IMR-90 (cell line): ENCODE measurements around the gene PHF14. TPM values are rescaled to one million over a fixed set of nuclear protein-coding genes. Genes with fewer than 3 reads are reported as not detected.

Experiments
- ATAC-seq: fragments of 200-7000 bp; cut with Tn5 transposase; 2 replicates; pipeline ENCODE4 v1.9.1; 2020; ENCODE audit warnings: low read depth, mild to moderate bottlenecking, moderate library complexity
- BruUV-seq: library from RNA; stranded (reverse); fragments of 400-500 nt; replicated peaks from 2 replicates; lab custom pipeline; 2021; lab: Mats Ljungman, UMichigan
- CTCF ChIA-PET: fragments of 300-600 bp; formaldehyde crosslinking; extraction: SDS; loops from one replicate; lab custom pipeline; 2021; ENCODE audit warnings: antibody characterized with exemption; lab: Yijun Ruan, JAX
- POLR2A ChIA-PET: fragments of 300-600 bp; sonication (Branson Sonifier 250); formaldehyde crosslinking; loops from one replicate; lab custom pipeline; 2022; ENCODE audit warnings: antibody characterized with exemption; ENCODE audit not compliant: unreplicated experiment; lab: Charles Lee
- DNase-seq: peaks from one replicate; pipeline ENCODE4 v3.0.0; 2013
- H2AFZ ChIP-seq: replicated peaks from 2 replicates; pipeline ENCODE3; 2013; ENCODE audit warnings: low read length, mild to moderate bottlenecking; ENCODE audit not compliant: poor library complexity
- H2AK5ac ChIP-seq: 2 replicates; pipeline ENCODE4 v1.6.1; 2013; ENCODE audit warnings: low read depth, low read length, inconsistent platforms
- H2AK9ac ChIP-seq: replicated peaks from 2 replicates; pipeline ENCODE3; 2013; ENCODE audit warnings: mild to moderate bottlenecking, low read depth, low read length, moderate library complexity; ENCODE audit not compliant: poor library complexity
- H2BK120ac ChIP-seq: 2 replicates; pipeline ENCODE4 v1.6.1; 2013; ENCODE audit warnings: low read depth, low read length, inconsistent platforms
- H2BK15ac ChIP-seq: 3 replicates; pipeline ENCODE4 v1.6.1; 2013; ENCODE audit warnings: low read depth, low read length, inconsistent platforms
- H2BK20ac ChIP-seq: 2 replicates; pipeline ENCODE4 v1.6.1; 2013; ENCODE audit warnings: low read depth, mild to moderate bottlenecking, inconsistent platforms, low read length, moderate library complexity
- H2BK5ac ChIP-seq: 2 replicates; pipeline ENCODE4 v1.6.1; 2013; ENCODE audit warnings: mild to moderate bottlenecking, low read depth, low read length, inconsistent platforms; ENCODE audit not compliant: poor library complexity, severe bottlenecking
- H3K14ac ChIP-seq: replicated peaks from 2 replicates; pipeline ENCODE4 v1.6.1; 2013; ENCODE audit warnings: low read depth, low read length, inconsistent platforms
- H3K18ac ChIP-seq: 2 replicates; pipeline ENCODE4 v1.6.1; 2013; ENCODE audit warnings: low read depth, low read length, control low read depth
- H3K23ac ChIP-seq: 2 replicates; pipeline ENCODE4 v1.6.1; 2013; ENCODE audit warnings: low read depth, low read length, inconsistent platforms
- H3K27ac ChIP-seq: 2 replicates; pipeline ENCODE4 v1.5.1; 2013; ENCODE audit warnings: mild to moderate bottlenecking, control low read depth, low read length; ENCODE audit not compliant: insufficient read depth
- H3K27me3 ChIP-seq: 2 replicates; pipeline ENCODE4 v1.6.1; 2013; ENCODE audit warnings: low read length; ENCODE audit not compliant: control insufficient read depth, insufficient read depth
- H3K36me3 ChIP-seq: 2 replicates; pipeline ENCODE4 v1.6.1; 2013; ENCODE audit warnings: low read length, mixed read lengths; ENCODE audit not compliant: control insufficient read depth, insufficient read depth
- H3K4ac ChIP-seq: 2 replicates; pipeline ENCODE4 v1.6.1; 2013; ENCODE audit warnings: low read depth, low read length, inconsistent platforms
- H3K4me1 ChIP-seq: 2 replicates; pipeline ENCODE4 v1.6.1; 2013; ENCODE audit warnings: low read length, mixed read lengths; ENCODE audit not compliant: control insufficient read depth, insufficient read depth
- H3K4me2 ChIP-seq: 2 replicates; pipeline ENCODE4 v1.6.1; 2013; ENCODE audit warnings: low read depth, mild to moderate bottlenecking, control low read depth, low read length, moderate library complexity
- H3K4me3 ChIP-seq: 2 replicates; pipeline ENCODE4 v1.5.1; 2013; ENCODE audit warnings: low read depth, mild to moderate bottlenecking, control low read depth, low read length, moderate library complexity; ENCODE audit not compliant: insufficient read depth
- H3K56ac ChIP-seq: 2 replicates; pipeline ENCODE4 v1.6.1; 2013; ENCODE audit warnings: low read length, inconsistent platforms; ENCODE audit not compliant: insufficient read depth; ENCODE audit errors: extremely low read depth
- H3K79me1 ChIP-seq, 2 experiments: 2 replicates each; pipeline ENCODE4 v1.6.1; 2013; ENCODE audit warnings: low read length in 2 of 2, inconsistent platforms in 1 of 2, low read depth in 1 of 2
- H3K9ac ChIP-seq: 2 replicates; pipeline ENCODE4 v1.6.1; 2013; ENCODE audit warnings: low read depth, low read length, control low read depth
- H3K9me1 ChIP-seq: 2 replicates; pipeline ENCODE4 v1.6.1; 2013; ENCODE audit warnings: low read length, inconsistent platforms; ENCODE audit not compliant: insufficient read depth
- H3K9me3 ChIP-seq: 2 replicates; pipeline ENCODE4 v1.6.1; 2013; ENCODE audit warnings: low read length; ENCODE audit not compliant: control insufficient read depth, insufficient read depth
- H4K20me1 ChIP-seq: 2 replicates; pipeline ENCODE4 v1.6.1; 2013; ENCODE audit warnings: low read length, inconsistent platforms; ENCODE audit not compliant: insufficient read depth
- H4K5ac ChIP-seq: 2 replicates; pipeline ENCODE4 v1.6.1; 2013; ENCODE audit warnings: mild to moderate bottlenecking, low read depth, low read length, control low read depth
- H4K8ac ChIP-seq, 2 experiments: 2 replicates each; pipeline ENCODE4 v1.6.1; 2013; ENCODE audit warnings: low read depth in 2 of 2, low read length in 2 of 2, control low read depth in 1 of 2, inconsistent platforms in 1 of 2
- H4K91ac ChIP-seq: 2 replicates; pipeline ENCODE4 v1.6.1; 2013; ENCODE audit warnings: low read depth, low read length, inconsistent platforms; ENCODE audit not compliant: insufficient read depth
- CEBPB ChIP-seq: IDR thresholded peaks from 2 replicates; pipeline ENCODE4 v1.6.1; 2012; ENCODE audit warnings: low read depth, low read length, improper control_type of control experiment
- FOS ChIP-seq: fragments of 150-350 bp; IDR thresholded peaks from 2 replicates; pipeline ENCODE4 v1.6.1; 2016; ENCODE audit warnings: low read depth, low read length
- MAZ ChIP-seq: IDR thresholded peaks from 2 replicates; pipeline ENCODE4 v1.6.1; 2012; ENCODE audit warnings: low read depth, mild to moderate bottlenecking, low read length, improper control_type of control experiment, moderate library complexity, borderline replicate concordance
- MXI1 ChIP-seq: IDR thresholded peaks from 2 replicates; pipeline ENCODE4 v1.6.1; 2012; ENCODE audit warnings: low read depth, mild to moderate bottlenecking, low read length, moderate library complexity, borderline replicate concordance
- POLR2A ChIP-seq: IDR thresholded peaks from 2 replicates; pipeline ENCODE4 v1.6.1; 2012; ENCODE audit warnings: mild to moderate bottlenecking, low read depth, low read length
- RCOR1 ChIP-seq: IDR thresholded peaks from 2 replicates; pipeline ENCODE4 v1.6.1; 2012; ENCODE audit warnings: mild to moderate bottlenecking, low read length, improper control_type of control experiment; ENCODE audit not compliant: insufficient replicate concordance
- WGBS, 2 experiments: methylation state at CpG; one replicate each; pipeline versions ENCODE4 v1.1.5 to v1.1.7; 2013; ENCODE audit warnings: missing lambda C conversion rate in 2 of 2; ENCODE audit not compliant: insufficient read length in 1 of 2; ENCODE audit errors: extremely low coverage in 2 of 2; 5-methylcytosine and 5-hydroxymethylcytosine counted together
- dilution Hi-C: fragments of 300-500 bp; cut with HindIII; formaldehyde crosslinking; loops from one replicate; pipeline ENCODE4 v1.14.3; 2018; ENCODE audit warnings: low sequenced_read_pairs; ENCODE audit not compliant: unreplicated experiment
- in situ Hi-C: fragments of 300-500 bp; cut with MboI; formaldehyde crosslinking; loops from 3 replicates; pipeline ENCODE4 v1.14.3; 2019; ENCODE audit warnings: low sequenced_read_pairs, inconsistent platforms, mixed read lengths
- intact Hi-C: fragments of 100-400 bp; cut with micrococcal nuclease; formaldehyde crosslinking; loops from 2 replicates; pipeline ENCODE4 v1.10.0; 2022
- polyA plus RNA-seq, 3 experiments: library from polyadenylated mRNA; depleted of rRNA; stranded (reverse); fragments of >200 nt; gene quantifications; 2 replicates each; pipeline ENCODE4 v1.2.3, GENCODE V29; 2012; ENCODE audit warnings: low replicate concordance in 1 of 3
- total RNA-seq: library from RNA; depleted of rRNA; stranded (reverse); fragments of >200 nt; gene quantifications from 2 replicates; pipeline ENCODE4 v1.2.3, GENCODE V29; 2012
- TF ChIP-seq, protein P1 (sequence below): conservative IDR thresholded peaks from 2 replicates; pipeline ENCODE4 v1.5.1; 2012; ENCODE audit warnings: mild to moderate bottlenecking, low read depth, low read length, improper control_type of control experiment
- TF ChIP-seq, protein P2 (sequence below): fragments of 150-350 bp; IDR thresholded peaks from 2 replicates; pipeline ENCODE4 v1.6.1; 2017; ENCODE audit warnings: mild to moderate bottlenecking, antibody characterized with exemption, low read length, low read depth
- TF ChIP-seq, protein P3 (sequence below): fragments of 150-350 bp; IDR thresholded peaks from 2 replicates; pipeline ENCODE4 v1.6.1; 2016; ENCODE audit warnings: low read depth, mild to moderate bottlenecking, low read length, moderate library complexity, borderline replicate concordance

The PHF14 gene
- total and polyA plus RNA-seq, 2 of the 4 experiments (the other 2 are of a cell fraction), result 8.7 to 17.2 TPM

DNA sequence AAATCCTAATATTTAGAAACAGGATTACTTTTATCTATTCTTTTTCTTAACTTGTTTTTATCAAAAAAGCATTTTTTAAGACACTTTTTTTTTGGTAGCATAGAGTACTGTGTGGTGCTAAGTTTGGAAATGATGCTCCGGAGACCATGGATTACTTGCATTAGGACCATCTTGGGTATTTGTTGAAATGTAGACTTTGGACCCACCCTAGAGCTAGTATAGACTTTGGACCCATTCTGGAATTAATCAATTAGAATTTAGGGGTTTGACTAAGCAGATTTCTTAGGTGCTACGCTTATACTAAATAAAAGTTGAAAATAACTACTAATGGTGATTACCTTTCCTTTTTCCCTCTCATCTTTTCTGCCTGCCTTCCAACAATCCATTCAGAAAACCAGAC lies 80.4 kb downstream of the PHF14 start:
- H3K9me1 ChIP-seq, result no peaks in the 10 kb centered on the region
- H3K27ac ChIP-seq, result no peak overlapping the region
- no peak overlapping the region for H3K9ac ChIP-seq
- intact Hi-C loops, result no loop called here
- no peak overlapping the region for H2AK9ac ChIP-seq
- H2BK20ac ChIP-seq, result no peak overlapping the region
- H3K79me1 ChIP-seq, result no peaks in the 10 kb centered on the region
- H3K14ac ChIP-seq, result no peak overlapping the region
- dilution Hi-C loops, result no loop called here
- H3K4me1 ChIP-seq, result no peaks in the 10 kb centered on the region; the same call in 1 of the 2 replicates
- H2BK15ac ChIP-seq, result no peak overlapping the region
- H4K91ac ChIP-seq, result no peak overlapping the region
- H3K27me3 ChIP-seq, result no peaks in the 10 kb centered on the region
- no peak overlapping the region for H3K23ac ChIP-seq
- WGBS, 2 experiments, result no CpG with 5 or more reads among the region's 2 CpGs
- H2AFZ ChIP-seq, result no peak overlapping the region
- ChIA-PET POLR2A (no interaction called here), CTCF (interaction anchor here (0.7 kb wide), 1 partner anchor 63 kb away, joined by 3 read pairs; no protein-coding TSS in a partner anchor)
- H4K20me1 ChIP-seq, result no peaks in the 10 kb centered on the region
- peaks cover 5% of the 10 kb centered on the region for H3K36me3 ChIP-seq
- no peak overlapping the region for H4K8ac ChIP-seq
- no peak overlapping the region for H2BK120ac ChIP-seq
- H3K4me2 ChIP-seq, result no peak overlapping the region
- H3K18ac ChIP-seq, result no peak overlapping the region
- TF ChIP-seq CEBPB, result no peak
- TF ChIP-seq, protein P1, sequence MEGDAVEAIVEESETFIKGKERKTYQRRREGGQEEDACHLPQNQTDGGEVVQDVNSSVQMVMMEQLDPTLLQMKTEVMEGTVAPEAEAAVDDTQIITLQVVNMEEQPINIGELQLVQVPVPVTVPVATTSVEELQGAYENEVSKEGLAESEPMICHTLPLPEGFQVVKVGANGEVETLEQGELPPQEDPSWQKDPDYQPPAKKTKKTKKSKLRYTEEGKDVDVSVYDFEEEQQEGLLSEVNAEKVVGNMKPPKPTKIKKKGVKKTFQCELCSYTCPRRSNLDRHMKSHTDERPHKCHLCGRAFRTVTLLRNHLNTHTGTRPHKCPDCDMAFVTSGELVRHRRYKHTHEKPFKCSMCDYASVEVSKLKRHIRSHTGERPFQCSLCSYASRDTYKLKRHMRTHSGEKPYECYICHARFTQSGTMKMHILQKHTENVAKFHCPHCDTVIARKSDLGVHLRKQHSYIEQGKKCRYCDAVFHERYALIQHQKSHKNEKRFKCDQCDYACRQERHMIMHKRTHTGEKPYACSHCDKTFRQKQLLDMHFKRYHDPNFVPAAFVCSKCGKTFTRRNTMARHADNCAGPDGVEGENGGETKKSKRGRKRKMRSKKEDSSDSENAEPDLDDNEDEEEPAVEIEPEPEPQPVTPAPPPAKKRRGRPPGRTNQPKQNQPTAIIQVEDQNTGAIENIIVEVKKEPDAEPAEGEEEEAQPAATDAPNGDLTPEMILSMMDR, result no peak
- no peak for TF ChIP-seq MXI1
- TF ChIP-seq MAZ, result no peak
- no peak for TF ChIP-seq RCOR1
- TF ChIP-seq POLR2A, result no peak
- TF ChIP-seq, protein P2, sequence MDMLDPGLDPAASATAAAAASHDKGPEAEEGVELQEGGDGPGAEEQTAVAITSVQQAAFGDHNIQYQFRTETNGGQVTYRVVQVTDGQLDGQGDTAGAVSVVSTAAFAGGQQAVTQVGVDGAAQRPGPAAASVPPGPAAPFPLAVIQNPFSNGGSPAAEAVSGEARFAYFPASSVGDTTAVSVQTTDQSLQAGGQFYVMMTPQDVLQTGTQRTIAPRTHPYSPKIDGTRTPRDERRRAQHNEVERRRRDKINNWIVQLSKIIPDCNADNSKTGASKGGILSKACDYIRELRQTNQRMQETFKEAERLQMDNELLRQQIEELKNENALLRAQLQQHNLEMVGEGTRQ, result no peak
- TF ChIP-seq, protein P3, sequence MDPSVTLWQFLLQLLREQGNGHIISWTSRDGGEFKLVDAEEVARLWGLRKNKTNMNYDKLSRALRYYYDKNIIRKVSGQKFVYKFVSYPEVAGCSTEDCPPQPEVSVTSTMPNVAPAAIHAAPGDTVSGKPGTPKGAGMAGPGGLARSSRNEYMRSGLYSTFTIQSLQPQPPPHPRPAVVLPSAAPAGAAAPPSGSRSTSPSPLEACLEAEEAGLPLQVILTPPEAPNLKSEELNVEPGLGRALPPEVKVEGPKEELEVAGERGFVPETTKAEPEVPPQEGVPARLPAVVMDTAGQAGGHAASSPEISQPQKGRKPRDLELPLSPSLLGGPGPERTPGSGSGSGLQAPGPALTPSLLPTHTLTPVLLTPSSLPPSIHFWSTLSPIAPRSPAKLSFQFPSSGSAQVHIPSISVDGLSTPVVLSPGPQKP, result no peak
- no peak for TF ChIP-seq FOS
- no peak overlapping the region for H2BK5ac ChIP-seq
- H4K5ac ChIP-seq, result no peak overlapping the region
- DNase-seq (no peak), ATAC-seq (no peak)
- no peak overlapping the region for H3K4me3 ChIP-seq
- no peak overlapping the region for H3K56ac ChIP-seq
- H3K9me3 ChIP-seq, result no peaks in the 10 kb centered on the region
- no peak overlapping the region for H3K4ac ChIP-seq
- in situ Hi-C loops, result no loop called here
- BruUV-seq, result no TSS peak
- no peak overlapping the region for H2AK5ac ChIP-seq
